IgD-negative memory B cell (primary cell): ENCODE results near the gene SLC35B1. TPM values are rescaled to one million over a fixed set of nuclear protein-coding genes. Genes with fewer than 3 reads are reported as not detected.
A peak's percentile ranks its signal among the peaks of the same experiment; 100 is the strongest.

Experiments
- H3K27ac Mint-ChIP-seq, 3 donors: one replicate each; pipeline ENCODE4 v1.8.0; 2020 to 2022; ENCODE audit warnings: mild to moderate bottlenecking in 3 of 3, mixed read lengths in 3 of 3, moderate library complexity in 1 of 3
- H3K27me3 Mint-ChIP-seq: one replicate; pipeline ENCODE4 v1.8.0; 2021; ENCODE audit warnings: mixed read lengths
- H3K36me3 Mint-ChIP-seq: one replicate; pipeline ENCODE4 v1.8.0; 2020; ENCODE audit warnings: mild to moderate bottlenecking, mixed read lengths
- H3K4me1 Mint-ChIP-seq, 3 donors: one replicate each; pipeline ENCODE4 v1.8.0; 2020 to 2022; ENCODE audit warnings: mixed read lengths in 3 of 3, mild to moderate bottlenecking in 1 of 3
- H3K4me3 Mint-ChIP-seq, 4 donors: one replicate each; pipeline ENCODE4 v1.8.0; 2020 to 2022; ENCODE audit warnings: mild to moderate bottlenecking in 4 of 4, mixed read lengths in 4 of 4, moderate library complexity in 3 of 4
- H3K9me3 Mint-ChIP-seq, 3 donors: one replicate each; pipeline ENCODE4 v1.8.0; 2020 to 2021; ENCODE audit warnings: mixed read lengths in 3 of 3, mild to moderate bottlenecking in 1 of 3
- polyA plus RNA-seq: library from polyadenylated mRNA; unstranded; fragments of 300-500 nt; fragmentation: Illumina TruSeq; gene quantifications from one replicate; pipeline ENCODE4 v1.2.3, GENCODE V29; 2021

SLC35B1 gene
- polyA plus RNA-seq, 1 donor from 2014 or later, result 27.7 TPM

GRCh38 chr17:49742166-49742638 is 34.4 kb upstream of the SLC35B1 start:
- Mint-ChIP-seq H3K36me3 (peaks cover 20% of the 10 kb centered on the region), H3K27ac (peak overlapping the region; percentile 96 to 100 (median 99)), H3K4me1 (peaks cover 54 to 76% (median 63%) of the 10 kb centered on the region in 3 donors), H3K9me3 (no peaks in the 10 kb centered on the region), H3K4me3 (peak overlapping the region; percentile 87 to 96 (median 90)), H3K27me3 (no peaks in the 10 kb centered on the region)

- H3K27me3 Mint-ChIP-seq, result no peaks in the 10 kb centered on the region
- peak overlapping the region; percentile 96 to 100 (median 99) for H3K27ac Mint-ChIP-seq
- H3K4me3 Mint-ChIP-seq, result peak overlapping the region; percentile 87 to 96 (median 90)
- H3K4me1 Mint-ChIP-seq, result peaks cover 50 to 76% (median 62%) of the 10 kb centered on the region in 3 donors
- peaks cover 19% of the 10 kb centered on the region for H3K36me3 Mint-ChIP-seq
- no peaks in the 10 kb centered on the region for H3K9me3 Mint-ChIP-seq
Observed at GRCh38 chr17:49741692-49742076, 33.9 kb upstream of the SLC35B1 start.

- peaks cover 19% of the 10 kb centered on the region for H3K36me3 Mint-ChIP-seq
Observed at GRCh38 chr17:49741009-49741691, 33.4 kb upstream of the SLC35B1 start.

GRCh38 chr17:49739641-49740271 is 32.0 kb upstream of the SLC35B1 start:
- Mint-ChIP-seq H3K4me1 (peaks cover 41 to 66% (median 59%) of the 10 kb centered on the region in 3 donors), H3K27me3 (no peaks in the 10 kb centered on the region), H3K4me3 (peak overlapping the region; percentile 87 to 96 (median 90)), H3K36me3 (peaks cover 17% of the 10 kb centered on the region), H3K27ac (peak overlapping the region; percentile 96 to 100 (median 99)), H3K9me3 (no peaks in the 10 kb centered on the region)

More at GRCh38 chr17:49741009-49741691, 33.4 kb upstream of the SLC35B1 start:
- H3K4me1 Mint-ChIP-seq, result peaks cover 48 to 77% (median 63%) of the 10 kb centered on the region in 3 donors
- peak overlapping the region; percentile 96 to 100 (median 99) for H3K27ac Mint-ChIP-seq
- no peaks in the 10 kb centered on the region for H3K27me3 Mint-ChIP-seq
- no peaks in the 10 kb centered on the region for H3K9me3 Mint-ChIP-seq
- H3K4me3 Mint-ChIP-seq, result peak overlapping the region; percentile 87 to 96 (median 90)

GRCh38 chr17:49738456-49739163 is 30.8 kb upstream of the SLC35B1 start:
- peaks cover 17% of the 10 kb centered on the region for H3K36me3 Mint-ChIP-seq
- H3K4me1 Mint-ChIP-seq, result peaks cover 44 to 65% (median 58%) of the 10 kb centered on the region in 3 donors
- H3K9me3 Mint-ChIP-seq, result no peaks in the 10 kb centered on the region
- H3K27ac Mint-ChIP-seq, result peak overlapping the region; percentile 96 to 100 (median 99)
- no peaks in the 10 kb centered on the region for H3K27me3 Mint-ChIP-seq
- peak overlapping the region; percentile 87 to 96 (median 90) for H3K4me3 Mint-ChIP-seq

- no peak overlapping the region for H3K4me3 Mint-ChIP-seq
- peak overlapping the region in 2 of 3 donors; percentile 44 to 99 for H3K27ac Mint-ChIP-seq
- peaks cover 39 to 51% (median 42%) of the 10 kb centered on the region in 3 donors for H3K4me1 Mint-ChIP-seq
- no peaks in the 10 kb centered on the region for H3K9me3 Mint-ChIP-seq
- H3K36me3 Mint-ChIP-seq, result peaks cover 4% of the 10 kb centered on the region
- H3K27me3 Mint-ChIP-seq, result no peaks in the 10 kb centered on the region
Observed at GRCh38 chr17:49734515-49735490, 27.0 kb upstream of the SLC35B1 start.

GRCh38 chr17:49731435-49731831 is 23.7 kb upstream of the SLC35B1 start:
- H3K9me3 Mint-ChIP-seq, result no peaks in the 10 kb centered on the region
- peak overlapping the region in 1 of 3 donors; percentile 82 for H3K27ac Mint-ChIP-seq
- H3K4me1 Mint-ChIP-seq, result peaks cover 31 to 36% (median 32%) of the 10 kb centered on the region in 3 donors
- H3K27me3 Mint-ChIP-seq, result no peaks in the 10 kb centered on the region
- peaks cover 2% of the 10 kb centered on the region for H3K36me3 Mint-ChIP-seq
- no peak overlapping the region for H3K4me3 Mint-ChIP-seq

- H3K27me3 Mint-ChIP-seq, result no peaks in the 10 kb centered on the region
- H3K4me1 Mint-ChIP-seq, result peaks cover 30 to 36% (median 30%) of the 10 kb centered on the region in 3 donors
- no peaks in the 10 kb centered on the region for H3K9me3 Mint-ChIP-seq
- peak overlapping the region in 2 of 3 donors; percentile 59 to 82 for H3K27ac Mint-ChIP-seq
- peaks cover 2% of the 10 kb centered on the region for H3K36me3 Mint-ChIP-seq
- peak overlapping the region in 1 of 4 donors; percentile 0 for H3K4me3 Mint-ChIP-seq
Observed at GRCh38 chr17:49730785-49731434, 23.1 kb upstream of the SLC35B1 start.

- H3K4me3 Mint-ChIP-seq, result peak overlapping the region in 1 of 4 donors; percentile 17
Observed at GRCh38 chr17:49730078-49730784, 22.5 kb upstream of the SLC35B1 start.

GRCh38 chr17:49729069-49729468 is 21.3 kb upstream of the SLC35B1 start:
- Mint-ChIP-seq H3K27me3 (no peaks in the 10 kb centered on the region), H3K4me3 (peak overlapping the region in 1 of 4 donors; percentile 33), H3K4me1 (peaks cover 25 to 39% (median 29%) of the 10 kb centered on the region in 3 donors), H3K9me3 (peaks cover 0 to 2% (median 0%) of the 10 kb centered on the region in 3 donors), H3K36me3 (peaks cover 6% of the 10 kb centered on the region), H3K27ac (peak overlapping the region in 1 of 3 donors; percentile 66)

More at GRCh38 chr17:49730078-49730784, 22.5 kb upstream of the SLC35B1 start:
- no peaks in the 10 kb centered on the region for H3K27me3 Mint-ChIP-seq
- peak overlapping the region in 2 of 3 donors; percentile 50 to 59 for H3K27ac Mint-ChIP-seq
- peaks cover 0 to 2% (median 0%) of the 10 kb centered on the region in 3 donors for H3K9me3 Mint-ChIP-seq
- H3K4me1 Mint-ChIP-seq, result peaks cover 25 to 36% (median 30%) of the 10 kb centered on the region in 3 donors
- peaks cover 5% of the 10 kb centered on the region for H3K36me3 Mint-ChIP-seq

- peaks cover 0 to 2% (median 0%) of the 10 kb centered on the region in 3 donors for H3K9me3 Mint-ChIP-seq
- peaks cover 25 to 43% (median 28%) of the 10 kb centered on the region in 3 donors for H3K4me1 Mint-ChIP-seq
- no peak overlapping the region for H3K4me3 Mint-ChIP-seq
- no peaks in the 10 kb centered on the region for H3K27me3 Mint-ChIP-seq
- peaks cover 6% of the 10 kb centered on the region for H3K36me3 Mint-ChIP-seq
- peak overlapping the region in 2 of 3 donors; percentile 66 to 83 for H3K27ac Mint-ChIP-seq
Observed at GRCh38 chr17:49728425-49728824, 20.7 kb upstream of the SLC35B1 start.

- Mint-ChIP-seq H3K4me1 (peaks cover 18 to 38% (median 18%) of the 10 kb centered on the region in 3 donors), H3K4me3 (no peak overlapping the region), H3K27ac (peak overlapping the region in 1 of 3 donors; percentile 19), H3K36me3 (peaks cover 9% of the 10 kb centered on the region), H3K9me3 (peaks cover 0 to 2% (median 0%) of the 10 kb centered on the region in 3 donors), H3K27me3 (no peaks in the 10 kb centered on the region)
Observed at GRCh38 chr17:49727380-49727779, 19.6 kb upstream of the SLC35B1 start.
